Neural progenitor cell (in vitro differentiated cells): ENCODE results near the gene ZBTB9. TPM values are rescaled to one million over a fixed set of nuclear protein-coding genes. Genes with fewer than 3 reads are reported as not detected.

ENCODE experiments used
- DNase-seq: peaks from one replicate; pipeline ENCODE4 v3.0.0-alpha.2; 2016; ENCODE audit warnings: low spot score
- H2AFZ ChIP-seq: fragments of 200-600 bp; sonication (generic); replicated peaks from 2 replicates; pipeline ENCODE4 v1.6.1; 2016; ENCODE audit warnings: antibody characterized with exemption
- H3F3A ChIP-seq: fragments of 200-600 bp; sonication (generic); 2 replicates; pipeline ENCODE4 v1.6.1; 2016; ENCODE audit warnings: antibody characterized with exemption, low read depth
- H3K27ac ChIP-seq: fragments of 200-600 bp; sonication (generic); 2 replicates; pipeline ENCODE4 v1.5.1; 2016; ENCODE audit warnings: mild to moderate bottlenecking
- H3K27me3 ChIP-seq: fragments of 200-600 bp; sonication (generic); 2 replicates; pipeline ENCODE4 v1.6.1; 2016; ENCODE audit warnings: mild to moderate bottlenecking, moderate library complexity
- H3K36me3 ChIP-seq: fragments of 200-600 bp; sonication (generic); 2 replicates; pipeline ENCODE4 v1.5.1; 2016
- H3K4me1 ChIP-seq: fragments of 200-600 bp; sonication (generic); 2 replicates; pipeline ENCODE4 v1.6.1; 2016; ENCODE audit warnings: mixed run types
- H3K4me2 ChIP-seq: fragments of 200-600 bp; sonication (generic); 2 replicates; pipeline ENCODE4 v1.6.1; 2016
- H3K4me3 ChIP-seq: fragments of 200-600 bp; sonication (generic); 2 replicates; pipeline ENCODE4 v1.5.1; 2016
- H3K79me2 ChIP-seq: fragments of 200-600 bp; sonication (generic); 2 replicates; pipeline ENCODE4 v1.6.1; 2016; ENCODE audit warnings: low read depth
- H3K9ac ChIP-seq: fragments of 200-600 bp; sonication (generic); 2 replicates; pipeline ENCODE4 v1.6.1; 2016
- H3K9me3 ChIP-seq: fragments of 200-600 bp; sonication (generic); 2 replicates; pipeline ENCODE4 v1.5.1; 2016; ENCODE audit warnings: low read depth
- H4K20me1 ChIP-seq: fragments of 200-600 bp; sonication (generic); 2 replicates; pipeline ENCODE4 v1.6.1; 2016; ENCODE audit warnings: low read depth
- H3K27ac Mint-ChIP-seq: 3 replicates; pipeline ENCODE4 v1.8.0; 2021; ENCODE audit warnings: mixed read lengths
- H3K27me3 Mint-ChIP-seq: 2 replicates; pipeline ENCODE4 v1.8.0; 2022; ENCODE audit warnings: low read depth, mild to moderate bottlenecking, inconsistent platforms, moderate library complexity, mixed read lengths; ENCODE audit not compliant: insufficient read depth
- H3K36me3 Mint-ChIP-seq: 3 replicates; pipeline ENCODE4 v1.8.0; 2021; ENCODE audit warnings: mixed read lengths
- H3K4me1 Mint-ChIP-seq: 3 replicates; pipeline ENCODE4 v1.8.0; 2021; ENCODE audit warnings: mixed read lengths
- H3K4me3 Mint-ChIP-seq: 3 replicates; pipeline ENCODE4 v1.8.0; 2021; ENCODE audit warnings: mild to moderate bottlenecking, moderate library complexity, mixed read lengths
- H3K9me3 Mint-ChIP-seq: 3 replicates; pipeline ENCODE4 v1.8.0; 2020; ENCODE audit warnings: mixed read lengths
- CTCF ChIP-seq: fragments of 200-600 bp; sonication (generic); IDR thresholded peaks from 2 replicates; pipeline ENCODE4 v1.5.1; 2017; ENCODE audit warnings: antibody characterized with exemption, mild to moderate bottlenecking
- EZH2 ChIP-seq: fragments of 200-600 bp; sonication (generic); IDR thresholded peaks from 2 replicates; pipeline ENCODE4 v1.6.1; 2017; ENCODE audit warnings: antibody characterized with exemption, mild to moderate bottlenecking, moderate library complexity
- EZH2phosphoT487 ChIP-seq: fragments of 200-600 bp; sonication (generic); IDR thresholded peaks from 2 replicates; pipeline ENCODE4 v1.6.1; 2017; ENCODE audit warnings: antibody characterized with exemption
- total RNA-seq: library from RNA; depleted of rRNA; stranded (reverse); fragments of >200 nt; gene quantifications from 2 replicates; pipeline ENCODE4 v1.2.3, GENCODE V29; 2015; ENCODE audit warnings: low replicate concordance

The ZBTB9 gene
- total RNA-seq, 1 donor from 2014 or later = 10.2 TPM

GRCh38 chr6:33418690-33419291, 35.6 kb upstream of the ZBTB9 start:
- peaks cover 73% of the 10 kb centered on the region for H3K79me2 ChIP-seq
- no peak overlapping the region for H2AFZ ChIP-seq
- H3K4me1 Mint-ChIP-seq = peaks cover 67% of the 10 kb centered on the region

GRCh38 chr6:33419580-33420490, 34.5 kb upstream of the ZBTB9 start, which contains the start of gene SYNGAP1:
Gene SYNGAP1 (plus strand): TSS chr6:33420065. CDS start chr6:33420265, 200 bp downstream.
- TF ChIP-seq EZH2 (no peak), CTCF (no peak), EZH2phosphoT487 (no peak)
- no peaks in the 10 kb centered on the region for H3K36me3 ChIP-seq
- H3K4me1 ChIP-seq = peaks cover 35% of the 10 kb centered on the region
- H3K9me3 ChIP-seq = no peaks in the 10 kb centered on the region
- H3K4me1 Mint-ChIP-seq = peaks cover 69% of the 10 kb centered on the region
- peaks cover 19% of the 10 kb centered on the region for H3K36me3 Mint-ChIP-seq
- peaks cover 4% of the 10 kb centered on the region for H3K27me3 Mint-ChIP-seq
- H3K79me2 ChIP-seq = peaks cover 75% of the 10 kb centered on the region
- H4K20me1 ChIP-seq = peaks cover 9% of the 10 kb centered on the region
- DNase-seq = peak; percentile 78
- H3K9ac ChIP-seq = peak within 1 kb of the TSS; percentile 42
- H3K27ac ChIP-seq = peak within 1 kb of the TSS; percentile 84
- H3K9me3 Mint-ChIP-seq = no peaks in the 10 kb centered on the region
- H3K4me3 Mint-ChIP-seq = peak within 1 kb of the TSS; percentile 96
- H3F3A ChIP-seq = peaks cover 33% of the 10 kb centered on the region
- H3K27me3 ChIP-seq = no peaks in the 10 kb centered on the region
- no peak within 1 kb of the TSS for H2AFZ ChIP-seq
- H3K4me3 ChIP-seq = peak within 1 kb of the TSS; percentile 84
- H3K4me2 ChIP-seq = peak within 1 kb of the TSS; percentile 88
- H3K27ac Mint-ChIP-seq = peak within 1 kb of the TSS; percentile 96

More at GRCh38 chr6:33418690-33419291, 35.6 kb upstream of the ZBTB9 start:
- Histone ChIP-seq H3K4me2 (peak overlapping the region; percentile 88), H3K27ac (peak overlapping the region; percentile 84), H4K20me1 (peaks cover 13% of the 10 kb centered on the region), H3F3A (peaks cover 37% of the 10 kb centered on the region), H3K4me1 (peaks cover 33% of the 10 kb centered on the region), H3K9me3 (no peaks in the 10 kb centered on the region), H3K9ac (no peak overlapping the region), H3K36me3 (no peaks in the 10 kb centered on the region), H3K4me3 (peak overlapping the region; percentile 84), H3K27me3 (no peaks in the 10 kb centered on the region)
- Mint-ChIP-seq H3K27ac (peak overlapping the region; percentile 96), H3K36me3 (peaks cover 21% of the 10 kb centered on the region), H3K27me3 (peaks cover 4% of the 10 kb centered on the region), H3K4me3 (peak overlapping the region; percentile 96), H3K9me3 (no peaks in the 10 kb centered on the region)
- TF ChIP-seq EZH2phosphoT487 (no peak), EZH2 (no peak), CTCF (no peak)
- DNase-seq = peak; percentile 15

DNA sequence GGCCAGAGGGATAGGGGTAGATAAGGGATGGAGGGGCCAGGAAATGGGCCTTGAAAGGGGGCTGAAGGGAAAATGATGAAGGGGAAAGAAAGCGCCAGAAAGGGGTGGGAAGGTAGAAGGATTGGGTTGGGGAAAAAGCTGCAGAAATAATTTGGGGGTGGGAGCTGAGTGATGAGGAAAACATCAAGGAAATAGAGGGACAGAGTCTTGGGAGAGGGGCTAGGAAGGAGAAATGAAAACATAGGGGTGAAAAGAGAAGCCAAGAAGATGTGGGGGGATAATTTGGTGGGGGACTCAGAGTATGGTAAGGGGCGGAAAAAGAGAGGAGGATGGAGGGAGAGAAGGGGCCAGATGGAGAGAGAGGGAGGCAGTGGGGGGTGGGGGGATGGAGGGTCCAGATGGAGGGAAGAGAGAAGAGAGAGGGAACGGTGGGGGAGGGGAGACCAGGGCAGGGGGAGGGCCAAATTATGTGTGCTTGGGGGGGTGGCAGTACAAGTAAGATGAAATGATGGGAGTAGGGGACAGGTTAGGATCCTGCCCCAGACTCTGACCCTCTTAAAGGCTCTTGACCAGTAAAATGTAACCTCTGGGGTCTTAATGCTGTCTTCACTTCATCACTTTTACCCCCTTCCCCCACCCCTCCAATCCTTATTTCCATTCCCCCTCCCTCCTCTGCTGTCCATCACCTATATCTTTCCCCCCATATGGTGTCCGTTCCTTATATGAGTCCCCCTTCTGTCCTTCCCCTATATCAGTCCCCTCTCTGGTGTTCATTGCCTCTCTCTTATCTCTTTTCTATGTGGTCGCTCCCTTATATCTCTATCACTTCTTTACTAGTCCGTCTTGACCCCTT, 33.7 kb upstream of the ZBTB9 start:
- Mint-ChIP-seq H3K4me3 (peak overlapping the region; percentile 91), H3K36me3 (peaks cover 15% of the 10 kb centered on the region), H3K9me3 (no peaks in the 10 kb centered on the region), H3K4me1 (peaks cover 72% of the 10 kb centered on the region), H3K27me3 (peaks cover 4% of the 10 kb centered on the region), H3K27ac (peak overlapping the region; percentile 50)
- Histone ChIP-seq H3K27ac (no peak overlapping the region), H3K9ac (peak overlapping the region; percentile 42), H3K79me2 (peaks cover 72% of the 10 kb centered on the region), H3K36me3 (no peaks in the 10 kb centered on the region), H3K4me2 (peak overlapping the region; percentile 88), H3K27me3 (no peaks in the 10 kb centered on the region), H3K4me3 (peak overlapping the region; percentile 84), H2AFZ (no peak overlapping the region), H3K9me3 (no peaks in the 10 kb centered on the region), H4K20me1 (peaks cover 3% of the 10 kb centered on the region), H3F3A (peaks cover 42% of the 10 kb centered on the region), H3K4me1 (peaks cover 40% of the 10 kb centered on the region)
- DNase-seq = no peak
- TF ChIP-seq EZH2phosphoT487 (no peak), EZH2 (no peak), CTCF (no peak)
